Activated CD4-positive, CD25-positive, alpha-beta regulatory T cell (primary cell): Measurements from ENCODE around the gene TNFRSF19.
"Not testable (repeated sequence)": the region's sequence is repeated elsewhere in the genome, so short reads cannot be mapped to it uniquely, and the experiment has no call there.

Source experiments
- DNase-seq, 4 experiments: peaks; one replicate each; lab custom pipeline; 2025; lab: John Stamatoyannopoulos, UW

Gene TNFRSF19

GRCh38 chr13:23655321-23655720 is 85.1 kb downstream of the TNFRSF19 start:
- no peak for DNase-seq

GRCh38 chr13:23656637-23657371 is 86.6 kb downstream of the TNFRSF19 start:
- no peak for DNase-seq

- DNase-seq = no peak
These were observed 88.8 kb downstream of the TNFRSF19 start for GRCh38 chr13:23658929-23659541.

GRCh38 chr13:23660249-23660648 is 90.0 kb downstream of the TNFRSF19 start:
- no peak for DNase-seq

- DNase-seq = no peak
These were observed 96.4 kb downstream of the TNFRSF19 start for GRCh38 chr13:23666582-23666981.

- DNase-seq = no peak
These were observed 97.5 kb downstream of the TNFRSF19 start for GRCh38 chr13:23667750-23668149.

GRCh38 chr13:23668562-23668961 is 98.3 kb downstream of the TNFRSF19 start:
- no peak for DNase-seq

- no peak for DNase-seq
These were observed 100.6 kb downstream of the TNFRSF19 start for GRCh38 chr13:23670793-23671192.

GRCh38 chr13:23671377-23671776 is 101.2 kb downstream of the TNFRSF19 start:
- DNase-seq = no peak

GRCh38 chr13:23671897-23672296 is 101.7 kb downstream of the TNFRSF19 start:
- no peak for DNase-seq

- DNase-seq = no peak
These were observed 102.4 kb downstream of the TNFRSF19 start for GRCh38 chr13:23672616-23673015.

- no peak for DNase-seq
These were observed 103.1 kb downstream of the TNFRSF19 start for GRCh38 chr13:23673354-23673753.

- no peak for DNase-seq
These were observed 103.8 kb downstream of the TNFRSF19 start for GRCh38 chr13:23673867-23674605.

GRCh38 chr13:23674795-23675640 is 104.8 kb downstream of the TNFRSF19 start:
- DNase-seq = no peak

- not testable (repeated sequence) for DNase-seq
These were observed 107.6 kb downstream of the TNFRSF19 start for GRCh38 chr13:23677679-23678288.

GRCh38 chr13:23678795-23679194 is 108.6 kb downstream of the TNFRSF19 start:
- no peak for DNase-seq

GRCh38 chr13:23679220-23679619 is 109.0 kb downstream of the TNFRSF19 start:
- no peak for DNase-seq

GRCh38 chr13:23680845-23681669 is 110.8 kb downstream of the TNFRSF19 start:
- DNase-seq = no peak

GRCh38 chr13:23683084-23683483 is 112.9 kb downstream of the TNFRSF19 start:
- DNase-seq = no peak

GRCh38 chr13:23684647-23685046 is 114.4 kb downstream of the TNFRSF19 start:
- DNase-seq = no peak

GRCh38 chr13:23685416-23685815 is 115.2 kb downstream of the TNFRSF19 start:
- no peak for DNase-seq
